ENCODE measurements around the gene TSPYL4. TPM values are rescaled to one million over a fixed set of nuclear protein-coding genes. Genes with fewer than 3 reads are reported as not detected.

TSPYL4 gene
- total RNA-seq, 3 donors from 2014 or later: 15.2 to 22.2 (median 19.0) TPM

- Histone ChIP-seq H3K4me1 (peaks cover 0 to 13% of the 10 kb centered on the region in 2 donors), H3K4me3 (peak overlapping the region; percentile 89 to 91 (median 90)), H3K36me3 (no peaks in the 10 kb centered on the region), H3K9me3 (no peaks in the 10 kb centered on the region), H3K27ac (peak overlapping the region; percentile 41 to 100), H3K27me3 (no peaks in the 10 kb centered on the region)
- no peak for DNase-seq (ENCODE audit: low spot score in 2 of 2)
- TF ChIP-seq POLR2AphosphoS5 (IDR thresholded peaks at IDR 0.05) (no peak), POLR2A (IDR thresholded peaks at IDR 0.05) (no peak), CTCF (IDR thresholded peaks at IDR 0.05) (no peak)
- intact Hi-C loops (cut with DNase I; ENCODE audit: low total_unique reads): no loop called here
These were observed 23.2 kb upstream of the TSPYL4 start for GRCh38 chr6:116277124-116277523.

- peaks cover 0 to 1% of the 10 kb centered on the region in 2 donors for H3K4me1 ChIP-seq
These were observed 17.4 kb upstream of the TSPYL4 start for GRCh38 chr6:116271149-116271708.

GRCh38 chr6:116268589-116269293 lies 14.9 kb upstream of the TSPYL4 start:
- Histone ChIP-seq H3K36me3 (no peaks in the 10 kb centered on the region), H3K27me3 (no peaks in the 10 kb centered on the region), H3K9me3 (peaks cover 0 to 3% of the 10 kb centered on the region in 2 donors), H3K4me3 (no peak overlapping the region), H3K27ac (no peak overlapping the region), H3K4me1 (no peaks in the 10 kb centered on the region)
- TF ChIP-seq POLR2A (IDR thresholded peaks at IDR 0.05) (no peak), CTCF (IDR thresholded peaks at IDR 0.05) (peak; percentile 47 to 73 (median 59))
- intact Hi-C loops (cut with DNase I; ENCODE audit: low total_unique reads): no loop called here
- no peak for DNase-seq (ENCODE audit: low spot score in 2 of 2)

More at GRCh38 chr6:116271149-116271708, 17.4 kb upstream of the TSPYL4 start:
- no peak overlapping the region for H3K4me3 ChIP-seq
- DNase-seq (ENCODE audit: low spot score in 2 of 2): no peak
- H3K36me3 ChIP-seq: no peaks in the 10 kb centered on the region
- no peaks in the 10 kb centered on the region for H3K9me3 ChIP-seq
- H3K27me3 ChIP-seq: no peaks in the 10 kb centered on the region
- no peak overlapping the region for H3K27ac ChIP-seq
- intact Hi-C loops (cut with DNase I; ENCODE audit: low total_unique reads): no loop called here
- TF ChIP-seq POLR2A (IDR thresholded peaks at IDR 0.05): no peak
- TF ChIP-seq CTCF (IDR thresholded peaks at IDR 0.05): no peak
- TF ChIP-seq POLR2AphosphoS5 (IDR thresholded peaks at IDR 0.05): no peak

GRCh38 chr6:116267836-116268588 lies 14.1 kb upstream of the TSPYL4 start:
- H3K27ac ChIP-seq: no peak overlapping the region
- no peak for DNase-seq (ENCODE audit: low spot score in 2 of 2)
- TF ChIP-seq CTCF (IDR thresholded peaks at IDR 0.05) (no peak), POLR2A (IDR thresholded peaks at IDR 0.05) (no peak), POLR2AphosphoS5 (IDR thresholded peaks at IDR 0.05) (no peak)
- no peaks in the 10 kb centered on the region for H3K36me3 ChIP-seq
- peaks cover 0 to 4% of the 10 kb centered on the region in 2 donors for H3K9me3 ChIP-seq
- intact Hi-C loops (cut with DNase I; ENCODE audit: low total_unique reads): no loop called here
- no peaks in the 10 kb centered on the region for H3K4me1 ChIP-seq
- H3K27me3 ChIP-seq: no peaks in the 10 kb centered on the region
- no peak overlapping the region for H3K4me3 ChIP-seq

GRCh38 chr6:116266803-116267202 lies 12.9 kb upstream of the TSPYL4 start:
- DNase-seq (ENCODE audit: low spot score in 2 of 2): no peak
- H3K27ac ChIP-seq: no peak overlapping the region
- no peaks in the 10 kb centered on the region for H3K27me3 ChIP-seq
- intact Hi-C loops (cut with DNase I; ENCODE audit: low total_unique reads): no loop called here
- H3K4me1 ChIP-seq: no peaks in the 10 kb centered on the region
- H3K4me3 ChIP-seq: no peak overlapping the region
- H3K9me3 ChIP-seq: peaks cover 0 to 4% of the 10 kb centered on the region in 2 donors
- no peaks in the 10 kb centered on the region for H3K36me3 ChIP-seq
- TF ChIP-seq POLR2A (IDR thresholded peaks at IDR 0.05) (no peak), POLR2AphosphoS5 (IDR thresholded peaks at IDR 0.05) (no peak), CTCF (IDR thresholded peaks at IDR 0.05) (no peak)
